Tibial nerve (tissue), 4 donors: Measurements from ENCODE around the gene CBLIF.

Source experiments
- EP300 ChIP-seq, 2 donors: sonication (generic); formaldehyde crosslinking; IDR thresholded peaks; one replicate each; pipeline ENCODE4 v1.6.1; 2017; ENCODE audit warnings: antibody characterized with exemption in 2 of 2, mild to moderate bottlenecking in 1 of 2
- POLR2A ChIP-seq, 2 donors: fragments of 450-650 bp; IDR thresholded peaks; one replicate each; pipeline ENCODE4 v1.6.1; 2017; ENCODE audit warnings: antibody characterized with exemption in 2 of 2, mild to moderate bottlenecking in 2 of 2, moderate library complexity in 2 of 2
- TF ChIP-seq, protein P1 (sequence below), 5 experiments: fragments of 200-600 bp in 3 of 5; fragments of 450-650 bp in 2 of 5; sonication (generic) in 3 of 5; IDR thresholded peaks; one replicate each; pipeline ENCODE4 v1.5.1; 2016 to 2019; ENCODE audit warnings: antibody characterized with exemption in 5 of 5, mild to moderate bottlenecking in 3 of 5, moderate library complexity in 2 of 5

GRCh38 chr11:59879567-59879966 is 34.3 kb upstream of the CBLIF start:
- TF ChIP-seq, protein P1, sequence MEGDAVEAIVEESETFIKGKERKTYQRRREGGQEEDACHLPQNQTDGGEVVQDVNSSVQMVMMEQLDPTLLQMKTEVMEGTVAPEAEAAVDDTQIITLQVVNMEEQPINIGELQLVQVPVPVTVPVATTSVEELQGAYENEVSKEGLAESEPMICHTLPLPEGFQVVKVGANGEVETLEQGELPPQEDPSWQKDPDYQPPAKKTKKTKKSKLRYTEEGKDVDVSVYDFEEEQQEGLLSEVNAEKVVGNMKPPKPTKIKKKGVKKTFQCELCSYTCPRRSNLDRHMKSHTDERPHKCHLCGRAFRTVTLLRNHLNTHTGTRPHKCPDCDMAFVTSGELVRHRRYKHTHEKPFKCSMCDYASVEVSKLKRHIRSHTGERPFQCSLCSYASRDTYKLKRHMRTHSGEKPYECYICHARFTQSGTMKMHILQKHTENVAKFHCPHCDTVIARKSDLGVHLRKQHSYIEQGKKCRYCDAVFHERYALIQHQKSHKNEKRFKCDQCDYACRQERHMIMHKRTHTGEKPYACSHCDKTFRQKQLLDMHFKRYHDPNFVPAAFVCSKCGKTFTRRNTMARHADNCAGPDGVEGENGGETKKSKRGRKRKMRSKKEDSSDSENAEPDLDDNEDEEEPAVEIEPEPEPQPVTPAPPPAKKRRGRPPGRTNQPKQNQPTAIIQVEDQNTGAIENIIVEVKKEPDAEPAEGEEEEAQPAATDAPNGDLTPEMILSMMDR (IDR thresholded peaks at IDR 0.05), result no peak
- TF ChIP-seq POLR2A (IDR thresholded peaks at IDR 0.05) (no peak), EP300 (IDR thresholded peaks at IDR 0.05) (no peak)
